GM18907 (cell line): ENCODE results near the gene FOXL1.

Experiments used
- ATAC-seq: cut with Tn5 transposase; IDR thresholded peaks from one replicate; pipeline ENCODE4 v1.9.1; 2021; ENCODE audit warnings: mild to moderate bottlenecking, moderate library complexity; ENCODE audit not compliant: unreplicated experiment

Gene FOXL1

DNA sequence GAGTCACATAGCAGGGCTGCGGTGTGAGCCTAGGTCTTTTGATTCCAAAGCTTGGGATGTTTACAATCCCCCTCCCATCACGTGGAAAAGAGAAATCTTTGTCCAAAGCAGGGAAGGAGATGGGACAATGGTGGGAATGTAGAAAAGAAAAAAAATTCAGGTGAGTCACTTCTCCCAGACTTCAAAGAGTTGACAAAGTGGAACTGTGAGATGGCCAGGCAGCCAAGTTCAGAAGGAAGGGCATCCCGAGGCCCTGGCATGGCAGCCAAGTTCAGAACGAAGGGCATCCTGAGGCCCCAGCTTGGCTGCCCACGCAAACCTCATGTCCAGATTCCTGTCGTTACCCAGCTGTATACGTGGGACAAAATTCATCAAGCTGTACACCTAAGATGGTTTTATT is 47.5 kb downstream of the FOXL1 start:
- no peak for ATAC-seq

DNA sequence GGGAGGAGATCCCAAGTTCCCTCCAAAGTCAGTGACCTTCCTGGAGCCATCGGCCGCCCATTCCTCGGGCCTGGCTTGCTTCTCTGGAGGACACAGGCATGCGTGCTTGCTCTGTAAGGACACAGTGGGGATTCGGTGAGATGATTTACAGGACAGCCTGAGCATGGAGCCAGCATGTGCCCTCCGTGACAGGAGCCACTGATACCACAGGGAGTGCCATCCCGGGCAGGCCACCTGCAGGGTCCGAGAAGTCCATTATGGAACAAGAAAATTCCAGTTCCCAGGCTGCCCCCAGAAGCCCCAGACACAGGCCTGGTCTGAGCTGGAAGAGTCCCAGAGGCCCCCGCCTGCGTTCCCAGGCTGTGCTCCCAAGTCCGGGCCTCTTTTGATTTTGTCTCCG is 47.9 kb downstream of the FOXL1 start:
- ATAC-seq, result no peak

DNA sequence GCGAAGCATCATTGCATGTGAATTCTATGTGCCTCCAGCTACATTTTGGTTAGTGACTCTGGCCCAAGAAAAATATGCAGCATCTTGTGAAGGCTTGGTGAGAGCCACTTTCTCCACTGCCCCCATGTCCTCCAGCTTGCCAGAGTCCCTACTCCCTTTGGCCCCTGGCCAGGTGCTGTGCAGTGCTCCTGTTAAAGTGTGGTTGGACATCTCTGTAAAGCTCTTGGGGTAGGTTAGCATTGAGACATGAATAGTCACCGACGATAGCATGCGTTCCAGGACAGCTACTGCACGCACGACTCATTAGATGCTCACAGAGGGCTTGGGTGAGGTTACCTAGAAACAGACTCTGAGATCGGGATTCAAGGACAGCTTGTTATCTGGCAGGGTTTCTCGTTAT is 48.6 kb downstream of the FOXL1 start:
- no peak for ATAC-seq

DNA sequence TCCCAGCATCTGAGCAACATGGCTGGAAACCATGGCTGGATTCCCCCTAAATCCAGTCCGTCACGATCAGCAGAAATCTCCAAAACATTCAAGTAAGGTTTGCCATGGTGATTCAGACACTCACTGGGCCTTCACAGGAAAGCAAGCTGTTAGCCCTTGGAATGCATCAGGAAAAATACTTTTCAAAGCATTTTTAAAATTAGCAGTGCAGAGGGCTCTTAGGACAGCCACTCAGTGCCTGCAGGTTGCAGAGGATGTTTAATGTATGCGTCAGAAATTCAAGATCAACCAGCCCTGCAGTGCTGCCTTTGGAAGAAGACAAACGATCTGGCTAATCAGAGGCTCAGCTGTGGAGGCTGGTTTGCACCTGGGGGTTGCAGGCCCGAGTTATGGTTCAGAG is 50.3 kb downstream of the FOXL1 start:
- ATAC-seq, result no peak

DNA sequence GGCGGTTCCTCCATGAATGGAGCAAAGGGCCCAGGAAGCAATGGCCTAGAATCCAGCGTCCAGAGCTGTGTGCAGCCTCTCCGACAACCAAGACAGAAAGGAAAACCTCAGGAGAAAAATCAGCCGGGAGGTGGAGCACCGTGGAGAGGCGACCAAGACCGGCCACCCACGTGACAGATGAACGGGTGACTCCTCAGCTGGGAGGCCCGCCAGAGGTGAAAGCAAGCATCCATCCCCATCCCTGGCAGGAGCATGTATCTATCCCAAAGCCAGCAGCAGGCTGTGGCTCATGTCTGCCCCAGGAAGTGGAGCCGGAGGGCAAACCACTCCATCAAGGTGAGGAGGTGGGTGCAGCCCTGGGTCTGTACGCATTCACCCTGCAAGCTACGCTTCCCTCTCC is 52.1 kb downstream of the FOXL1 start:
- ATAC-seq, result no peak

DNA sequence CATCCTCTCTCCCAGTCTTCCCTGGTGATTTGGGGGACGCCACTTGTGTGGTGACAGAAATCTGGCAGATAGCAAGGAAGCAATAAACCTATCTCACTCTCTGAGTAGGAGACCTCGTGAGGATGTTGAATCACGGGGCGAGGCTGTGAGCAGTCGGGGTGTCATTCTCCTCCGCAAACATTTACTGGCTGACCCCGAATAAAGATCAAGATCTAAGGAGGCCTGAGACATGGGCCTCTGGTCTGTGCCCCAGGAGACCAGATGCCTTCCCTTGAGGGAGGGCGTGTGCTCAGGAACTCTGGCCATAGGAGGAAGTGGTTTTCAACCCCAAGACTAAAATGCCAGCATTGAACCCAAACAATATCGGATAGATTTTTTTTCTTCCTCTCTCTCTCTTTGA is 53.1 kb downstream of the FOXL1 start:
- no peak for ATAC-seq
